ENCODE data around the gene TEX53. TPM values are rescaled to one million over a fixed set of nuclear protein-coding genes. Genes with fewer than 3 reads are reported as not detected.

TEX53 gene
- total RNA-seq, 1 donor from 2014 or later, result not detected

GRCh38 chr9:114694719-114695269, 37.2 kb upstream of the TEX53 start:
- FAIRE-seq (no peak), DNase-seq (ENCODE audit: low read depth) (no peak)
- TF ChIP-seq CTCF (IDR thresholded peaks at IDR 0.05; ENCODE audit: insufficient read depth, low read length, severe bottlenecking), result no peak
- H3K4me3 ChIP-seq (ENCODE audit: low read depth, low read length), result no peak overlapping the region
- peaks cover 2% of the 10 kb centered on the region for H3K27me3 ChIP-seq (ENCODE audit: control insufficient read depth, insufficient read depth, low read length)
- H3K36me3 ChIP-seq (ENCODE audit: control insufficient read depth, insufficient read depth, low read length), result no peaks in the 10 kb centered on the region

GRCh38 chr9:114694146-114694545, 36.5 kb upstream of the TEX53 start:
- peaks cover 2% of the 10 kb centered on the region for H3K27me3 ChIP-seq (ENCODE audit: control insufficient read depth, insufficient read depth, low read length)
- H3K36me3 ChIP-seq (ENCODE audit: control insufficient read depth, insufficient read depth, low read length), result no peaks in the 10 kb centered on the region
- DNase-seq (ENCODE audit: low read depth) (no peak), FAIRE-seq (no peak)
- H3K4me3 ChIP-seq (ENCODE audit: low read depth, low read length), result no peak overlapping the region
- no peak for TF ChIP-seq CTCF (IDR thresholded peaks at IDR 0.05; ENCODE audit: insufficient read depth, low read length, severe bottlenecking)

- Histone ChIP-seq H3K27me3 (ENCODE audit: control insufficient read depth, insufficient read depth, low read length) (peaks cover 2% of the 10 kb centered on the region), H3K36me3 (ENCODE audit: control insufficient read depth, insufficient read depth, low read length) (no peaks in the 10 kb centered on the region), H3K4me3 (ENCODE audit: low read depth, low read length) (no peak overlapping the region)
- FAIRE-seq, result no peak
- TF ChIP-seq CTCF (IDR thresholded peaks at IDR 0.05; ENCODE audit: insufficient read depth, low read length, severe bottlenecking), result no peak
- DNase-seq (ENCODE audit: low read depth), result no peak
Measured at GRCh38 chr9:114693248-114693855, 35.7 kb upstream of the TEX53 start.

DNA sequence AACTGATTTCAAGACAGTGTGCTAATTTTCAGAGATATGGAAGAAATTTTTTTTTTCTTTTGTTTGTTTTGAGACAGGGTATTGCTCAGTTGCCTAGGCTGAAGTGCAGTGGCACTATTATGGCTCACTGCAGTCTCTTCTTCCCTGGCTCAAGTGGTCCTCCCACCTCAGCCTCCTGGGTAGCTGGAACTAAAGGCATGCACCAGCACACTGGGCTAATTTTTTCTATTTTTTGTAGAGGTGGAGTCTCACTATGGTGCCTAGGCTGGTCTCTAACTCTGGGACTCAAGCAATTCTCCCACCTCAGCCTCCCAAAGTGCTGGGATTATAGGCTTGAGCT, 34.3 kb upstream of the TEX53 start:
- FAIRE-seq (no peak), DNase-seq (ENCODE audit: low read depth) (no peak)
- Histone ChIP-seq H3K27me3 (ENCODE audit: control insufficient read depth, insufficient read depth, low read length) (peaks cover 2% of the 10 kb centered on the region), H3K4me3 (ENCODE audit: low read depth, low read length) (no peak overlapping the region), H3K36me3 (ENCODE audit: control insufficient read depth, insufficient read depth, low read length) (no peaks in the 10 kb centered on the region)
- TF ChIP-seq CTCF (IDR thresholded peaks at IDR 0.05; ENCODE audit: insufficient read depth, low read length, severe bottlenecking), result no peak

GRCh38 chr9:114691046-114691955, 33.7 kb upstream of the TEX53 start:
- H3K36me3 ChIP-seq (ENCODE audit: control insufficient read depth, insufficient read depth, low read length), result no peaks in the 10 kb centered on the region
- TF ChIP-seq CTCF (IDR thresholded peaks at IDR 0.05; ENCODE audit: insufficient read depth, low read length, severe bottlenecking), result no peak
- DNase-seq (ENCODE audit: low read depth) (peak; percentile 91), FAIRE-seq (peak; percentile 77)
- no peak overlapping the region for H3K4me3 ChIP-seq (ENCODE audit: low read depth, low read length)
- H3K27me3 ChIP-seq (ENCODE audit: control insufficient read depth, insufficient read depth, low read length), result peaks cover 2% of the 10 kb centered on the region
